ENCODE data around the gene LENEP.

The LENEP gene

DNA sequence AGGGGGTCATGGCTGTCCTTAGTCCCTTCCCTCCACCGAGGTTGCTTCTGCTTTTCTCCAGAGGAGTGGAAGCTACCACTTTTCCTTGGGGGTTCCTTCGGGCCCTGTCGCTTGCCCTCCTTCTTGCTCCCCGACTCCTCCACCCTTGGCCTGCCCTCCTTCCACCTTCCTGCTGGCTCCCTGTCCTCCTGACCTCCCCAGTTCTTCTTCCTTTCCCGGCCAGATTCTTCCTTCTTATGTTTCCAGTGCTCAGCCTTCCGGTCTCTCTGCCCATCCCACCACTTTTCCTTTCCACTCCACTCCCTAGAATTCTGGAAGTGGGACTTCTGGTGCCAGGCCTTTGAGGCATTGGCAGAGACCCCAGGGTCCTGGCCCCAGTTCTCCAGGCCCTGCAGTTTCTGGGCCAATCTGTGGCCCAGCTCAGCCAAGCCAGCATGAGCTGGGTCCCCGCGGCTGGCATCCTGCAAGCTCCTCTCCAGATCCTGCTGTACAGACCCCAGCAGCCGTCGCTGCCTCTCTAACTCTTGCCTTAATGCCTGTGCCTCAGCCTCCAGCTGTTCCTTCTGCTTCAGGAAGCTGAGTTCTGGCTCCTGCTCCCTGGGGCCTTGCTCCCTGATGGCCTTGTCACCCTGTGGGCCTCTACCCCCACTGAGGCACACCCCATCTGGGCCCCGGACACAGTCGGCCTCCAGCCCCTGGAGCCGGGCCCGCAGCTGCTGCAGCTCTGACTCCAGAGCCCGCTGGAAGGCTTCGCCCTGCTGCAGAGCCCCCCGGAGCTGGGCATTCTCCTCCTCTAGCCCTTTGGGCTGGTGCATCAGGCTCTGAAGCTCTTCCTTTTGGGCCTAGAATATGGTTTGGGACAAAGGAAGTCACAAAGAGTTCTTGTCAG is 47.2 kb upstream of the LENEP start:
- no peaks in the 10 kb centered on the region for H3K27me3 ChIP-seq
- H3K27ac ChIP-seq, result no peak overlapping the region
- no peak overlapping the region for H3K4me3 ChIP-seq (ENCODE audit: low read depth in 1 of 2, low read length in 1 of 2)
- peaks cover 68% of the 10 kb centered on the region for H3K36me3 ChIP-seq
- H3K4me1 ChIP-seq (ENCODE audit: control insufficient read depth in 1 of 2, insufficient read depth in 1 of 2, low read depth in 1 of 2, low read length in 1 of 2), result peaks cover 25 to 28% of the 10 kb centered on the region in 2 experiments
- TF ChIP-seq, protein P1, sequence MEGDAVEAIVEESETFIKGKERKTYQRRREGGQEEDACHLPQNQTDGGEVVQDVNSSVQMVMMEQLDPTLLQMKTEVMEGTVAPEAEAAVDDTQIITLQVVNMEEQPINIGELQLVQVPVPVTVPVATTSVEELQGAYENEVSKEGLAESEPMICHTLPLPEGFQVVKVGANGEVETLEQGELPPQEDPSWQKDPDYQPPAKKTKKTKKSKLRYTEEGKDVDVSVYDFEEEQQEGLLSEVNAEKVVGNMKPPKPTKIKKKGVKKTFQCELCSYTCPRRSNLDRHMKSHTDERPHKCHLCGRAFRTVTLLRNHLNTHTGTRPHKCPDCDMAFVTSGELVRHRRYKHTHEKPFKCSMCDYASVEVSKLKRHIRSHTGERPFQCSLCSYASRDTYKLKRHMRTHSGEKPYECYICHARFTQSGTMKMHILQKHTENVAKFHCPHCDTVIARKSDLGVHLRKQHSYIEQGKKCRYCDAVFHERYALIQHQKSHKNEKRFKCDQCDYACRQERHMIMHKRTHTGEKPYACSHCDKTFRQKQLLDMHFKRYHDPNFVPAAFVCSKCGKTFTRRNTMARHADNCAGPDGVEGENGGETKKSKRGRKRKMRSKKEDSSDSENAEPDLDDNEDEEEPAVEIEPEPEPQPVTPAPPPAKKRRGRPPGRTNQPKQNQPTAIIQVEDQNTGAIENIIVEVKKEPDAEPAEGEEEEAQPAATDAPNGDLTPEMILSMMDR (IDR thresholded peaks at IDR 0.05), result no peak
- no peaks in the 10 kb centered on the region for H3K9me3 ChIP-seq

DNA sequence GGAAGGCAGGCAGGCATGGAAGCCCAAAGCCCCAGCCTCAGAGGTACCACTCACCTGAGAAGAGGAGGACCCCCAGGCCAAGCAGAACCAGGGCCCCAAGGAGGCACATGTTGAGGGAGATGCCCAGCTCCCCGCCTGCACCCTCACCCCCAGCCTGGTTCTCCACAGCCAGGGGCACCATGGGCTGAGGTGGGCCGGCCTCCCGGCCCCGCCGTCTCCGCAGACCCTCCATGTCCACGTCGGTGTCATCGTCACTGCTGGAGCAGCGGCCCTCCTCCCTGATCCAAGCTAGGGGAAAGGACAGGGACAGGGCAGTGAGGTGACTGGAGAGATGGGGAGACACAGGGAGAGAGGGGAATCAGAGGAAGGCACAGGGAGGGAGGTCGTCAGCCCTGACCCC is 45.3 kb upstream of the LENEP start:
- Histone ChIP-seq H3K4me1 (ENCODE audit: control insufficient read depth in 1 of 2, insufficient read depth in 1 of 2, low read depth in 1 of 2, low read length in 1 of 2) (peaks cover 24 to 31% of the 10 kb centered on the region in 2 experiments), H3K27ac (no peak overlapping the region), H3K4me3 (ENCODE audit: low read depth in 1 of 2, low read length in 1 of 2) (no peak overlapping the region), H3K27me3 (no peaks in the 10 kb centered on the region), H3K36me3 (peaks cover 75% of the 10 kb centered on the region), H3K9me3 (no peaks in the 10 kb centered on the region)
- TF ChIP-seq, protein P1 (IDR thresholded peaks at IDR 0.05), result no peak

DNA sequence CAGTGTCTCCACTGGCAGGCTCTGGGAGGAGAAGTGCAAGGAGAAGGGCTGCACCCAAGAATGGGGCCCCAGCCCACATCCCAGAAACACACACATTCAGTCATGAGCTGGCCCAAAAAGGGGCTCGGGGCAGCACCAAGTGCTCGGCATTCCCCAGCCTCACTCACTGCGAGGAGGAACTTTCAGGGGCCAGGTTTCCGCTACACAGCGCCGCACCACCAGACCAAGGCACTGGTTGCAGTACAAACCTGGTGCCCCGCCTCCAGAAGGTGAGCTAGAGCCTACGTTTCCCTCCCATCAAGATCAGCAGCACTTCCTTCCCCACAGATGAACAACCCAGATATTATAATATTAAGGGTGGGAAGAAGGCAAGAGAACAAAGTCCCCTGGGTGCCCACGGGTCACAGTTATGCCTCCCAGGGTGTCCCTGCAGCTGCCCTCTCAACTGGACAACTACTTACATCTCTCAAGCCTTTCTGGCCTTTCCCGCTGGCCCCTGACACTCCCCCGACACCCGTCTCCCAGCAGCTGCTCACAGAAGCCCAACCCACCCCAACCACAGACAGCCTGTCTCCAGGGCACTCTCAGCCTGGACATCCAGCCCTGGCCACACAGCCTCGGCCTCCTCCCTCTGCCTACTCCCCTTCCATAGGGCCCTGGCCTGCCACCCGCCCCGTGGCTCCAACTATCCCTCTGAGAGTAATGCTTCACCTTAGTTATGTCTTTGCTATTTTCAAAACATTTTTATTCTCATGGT is 41.3 kb upstream of the LENEP start:
- H3K36me3 ChIP-seq, result peaks cover 46% of the 10 kb centered on the region
- no peaks in the 10 kb centered on the region for H3K27me3 ChIP-seq
- H3K27ac ChIP-seq, result peak overlapping the region; percentile 38
- TF ChIP-seq, protein P1 (IDR thresholded peaks at IDR 0.05), result no peak
- no peak overlapping the region for H3K4me3 ChIP-seq (ENCODE audit: low read depth in 1 of 2, low read length in 1 of 2)
- peaks cover 43 to 51% of the 10 kb centered on the region in 2 experiments for H3K4me1 ChIP-seq (ENCODE audit: control insufficient read depth in 1 of 2, insufficient read depth in 1 of 2, low read depth in 1 of 2, low read length in 1 of 2)
- H3K9me3 ChIP-seq, result no peaks in the 10 kb centered on the region

DNA sequence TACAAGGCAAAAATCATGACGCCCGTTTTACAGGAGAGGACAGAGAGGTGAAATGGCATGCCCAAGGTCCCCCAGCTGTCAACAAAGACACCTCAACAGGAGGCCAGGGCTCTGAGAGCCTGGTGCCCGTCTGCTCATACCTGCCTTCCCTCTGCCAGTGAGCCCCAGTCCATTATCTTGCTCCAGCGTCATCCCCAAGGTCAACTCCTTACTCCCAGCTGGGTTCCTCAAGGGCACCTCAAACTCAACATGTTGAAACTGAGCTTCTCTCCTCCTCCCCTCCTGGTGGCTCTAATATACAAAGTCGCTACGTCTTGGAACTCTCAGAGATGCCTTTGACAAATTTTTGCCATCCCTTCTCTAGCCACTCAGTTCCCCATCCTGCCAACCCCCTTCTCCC is 40.7 kb upstream of the LENEP start:
- H3K27ac ChIP-seq, result no peak overlapping the region
- no peaks in the 10 kb centered on the region for H3K27me3 ChIP-seq
- peaks cover 43 to 53% of the 10 kb centered on the region in 2 experiments for H3K4me1 ChIP-seq (ENCODE audit: control insufficient read depth in 1 of 2, insufficient read depth in 1 of 2, low read depth in 1 of 2, low read length in 1 of 2)
- H3K4me3 ChIP-seq (ENCODE audit: low read depth in 1 of 2, low read length in 1 of 2), result no peak overlapping the region
- H3K9me3 ChIP-seq, result no peaks in the 10 kb centered on the region
- TF ChIP-seq, protein P1 (IDR thresholded peaks at IDR 0.05), result no peak
- H3K36me3 ChIP-seq, result peaks cover 40% of the 10 kb centered on the region

DNA sequence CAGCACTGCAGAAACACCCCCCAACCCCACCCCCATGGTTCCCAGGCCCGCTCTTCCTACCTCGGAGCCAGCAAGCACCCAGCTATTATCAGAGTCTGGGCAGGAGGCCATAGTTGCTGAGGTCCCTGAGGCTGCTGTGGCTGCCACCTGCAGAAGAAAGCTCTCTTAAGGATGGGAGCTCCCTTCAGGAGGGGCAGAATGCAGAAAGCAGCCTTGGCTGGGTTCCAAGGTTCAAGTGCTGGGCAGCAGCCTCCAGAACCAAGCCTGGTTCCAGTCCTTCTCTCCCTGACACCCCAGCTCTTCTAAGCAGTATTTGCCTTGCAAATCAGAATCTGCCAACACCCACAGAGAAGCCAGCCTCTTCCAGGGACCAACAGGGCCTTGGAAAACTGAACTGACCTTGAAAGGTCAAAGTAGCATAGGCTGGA is 39.8 kb upstream of the LENEP start:
- Histone ChIP-seq H3K4me1 (ENCODE audit: control insufficient read depth in 1 of 2, insufficient read depth in 1 of 2, low read depth in 1 of 2, low read length in 1 of 2) (peaks cover 43 to 53% of the 10 kb centered on the region in 2 experiments), H3K27ac (peak overlapping the region; percentile 95), H3K9me3 (no peaks in the 10 kb centered on the region), H3K4me3 (ENCODE audit: low read depth in 1 of 2, low read length in 1 of 2) (no peak overlapping the region), H3K36me3 (peaks cover 34% of the 10 kb centered on the region), H3K27me3 (no peaks in the 10 kb centered on the region)
- TF ChIP-seq, protein P1 (IDR thresholded peaks at IDR 0.05), result no peak
